GM19438 (cell line): Measurements from ENCODE around the gene MCIDAS.

Experiments
- ATAC-seq: cut with Tn5 transposase; IDR thresholded peaks from one replicate; pipeline ENCODE4 v1.9.1; 2021; ENCODE audit warnings: low read depth; ENCODE audit not compliant: unreplicated experiment

MCIDAS gene

DNA sequence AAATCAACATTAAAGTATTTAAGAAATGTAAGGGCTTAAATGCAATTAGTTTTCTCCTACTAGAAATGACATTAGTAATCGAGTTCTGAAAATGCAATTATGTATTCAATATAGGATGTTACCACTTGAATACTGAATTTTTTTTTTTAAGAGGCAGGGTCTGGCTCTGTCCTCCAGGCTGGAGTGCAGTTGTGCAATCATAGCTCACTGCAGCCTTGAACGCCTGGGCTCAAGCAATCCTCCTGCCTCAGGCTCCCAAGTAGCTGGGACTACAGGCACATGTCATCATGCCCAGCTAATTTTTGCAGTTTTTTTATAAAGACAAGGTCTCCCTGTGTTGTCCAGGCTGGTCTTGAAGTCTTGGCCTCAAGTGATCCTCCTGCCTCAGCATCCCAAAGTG lies 55.6 kb downstream of the MCIDAS start:
- no peak for ATAC-seq
